Activated effector memory CD4-positive, alpha-beta T cell treated with Interleukin-2 at 50 U/mL for 16 hours (primary cell): ENCODE data around the gene SH2B3.
"Not testable (repeated sequence)": the region's sequence is repeated elsewhere in the genome, so short reads cannot be mapped to it uniquely, and the experiment has no call there.

Experiments used
- DNase-seq: peaks from one replicate; pipeline ENCODE4 v3.0.0-alpha.2; 2020

The SH2B3 gene

GRCh38 chr12:111445726-111446581 lies 40.2 kb downstream of the SH2B3 start:
- DNase-seq: no peak

- DNase-seq: no peak
These were observed 41.2 kb downstream of the SH2B3 start for GRCh38 chr12:111446631-111447570.

- DNase-seq: no peak
These were observed 42.0 kb downstream of the SH2B3 start for GRCh38 chr12:111447571-111448265.

GRCh38 chr12:111448266-111448830 lies 42.6 kb downstream of the SH2B3 start:
- no peak for DNase-seq

- no peak for DNase-seq
These were observed 43.4 kb downstream of the SH2B3 start for GRCh38 chr12:111448846-111449790.

GRCh38 chr12:111450676-111451075 lies 45.0 kb downstream of the SH2B3 start:
- no peak for DNase-seq

- DNase-seq: no peak
These were observed 45.5 kb downstream of the SH2B3 start for GRCh38 chr12:111451232-111451631.

- no peak for DNase-seq
These were observed 46.0 kb downstream of the SH2B3 start for GRCh38 chr12:111451649-111452129.

- DNase-seq: no peak
These were observed 47.6 kb downstream of the SH2B3 start for GRCh38 chr12:111453071-111453989.

GRCh38 chr12:111454311-111454710 lies 48.6 kb downstream of the SH2B3 start:
- DNase-seq: no peak

GRCh38 chr12:111454716-111455447 lies 49.2 kb downstream of the SH2B3 start:
- DNase-seq: no peak

- DNase-seq: no peak
These were observed 50.0 kb downstream of the SH2B3 start for GRCh38 chr12:111455448-111456320.

- no peak for DNase-seq
These were observed 51.3 kb downstream of the SH2B3 start for GRCh38 chr12:111457071-111457470.

GRCh38 chr12:111457577-111457976 lies 51.9 kb downstream of the SH2B3 start:
- no peak for DNase-seq

- DNase-seq: no peak
These were observed 52.9 kb downstream of the SH2B3 start for GRCh38 chr12:111458546-111459172.

GRCh38 chr12:111460111-111460510 lies 54.4 kb downstream of the SH2B3 start:
- not testable (repeated sequence) for DNase-seq

- no peak for DNase-seq
These were observed 56.6 kb downstream of the SH2B3 start for GRCh38 chr12:111462210-111462769.
